IMR-90 (cell line): ENCODE results near the gene MPP2. TPM values are rescaled to one million over a fixed set of nuclear protein-coding genes. Genes with fewer than 3 reads are reported as not detected.

Experiments
- ATAC-seq: fragments of 200-7000 bp; cut with Tn5 transposase; 2 replicates; pipeline ENCODE4 v1.9.1; 2020; ENCODE audit warnings: low read depth, mild to moderate bottlenecking, moderate library complexity
- BruUV-seq: library from RNA; stranded (reverse); fragments of 400-500 nt; replicated peaks from 2 replicates; lab custom pipeline; 2021; lab: Mats Ljungman, UMichigan
- CTCF ChIA-PET: fragments of 300-600 bp; formaldehyde crosslinking; extraction: SDS; loops from one replicate; lab custom pipeline; 2021; ENCODE audit warnings: antibody characterized with exemption; lab: Yijun Ruan, JAX
- POLR2A ChIA-PET: fragments of 300-600 bp; sonication (Branson Sonifier 250); formaldehyde crosslinking; loops from one replicate; lab custom pipeline; 2022; ENCODE audit warnings: antibody characterized with exemption; ENCODE audit not compliant: unreplicated experiment; lab: Charles Lee
- DNase-seq: peaks from one replicate; pipeline ENCODE4 v3.0.0; 2013
- H2AFZ ChIP-seq: replicated peaks from 2 replicates; pipeline ENCODE3; 2013; ENCODE audit warnings: low read length, mild to moderate bottlenecking; ENCODE audit not compliant: poor library complexity
- H2AK5ac ChIP-seq: 2 replicates; pipeline ENCODE4 v1.6.1; 2013; ENCODE audit warnings: low read depth, low read length, inconsistent platforms
- H2AK9ac ChIP-seq: replicated peaks from 2 replicates; pipeline ENCODE3; 2013; ENCODE audit warnings: mild to moderate bottlenecking, low read depth, low read length, moderate library complexity; ENCODE audit not compliant: poor library complexity
- H2BK120ac ChIP-seq: 2 replicates; pipeline ENCODE4 v1.6.1; 2013; ENCODE audit warnings: low read depth, low read length, inconsistent platforms
- H2BK15ac ChIP-seq: 3 replicates; pipeline ENCODE4 v1.6.1; 2013; ENCODE audit warnings: low read depth, low read length, inconsistent platforms
- H2BK20ac ChIP-seq: 2 replicates; pipeline ENCODE4 v1.6.1; 2013; ENCODE audit warnings: low read depth, mild to moderate bottlenecking, inconsistent platforms, low read length, moderate library complexity
- H2BK5ac ChIP-seq: 2 replicates; pipeline ENCODE4 v1.6.1; 2013; ENCODE audit warnings: mild to moderate bottlenecking, low read depth, low read length, inconsistent platforms; ENCODE audit not compliant: poor library complexity, severe bottlenecking
- H3K14ac ChIP-seq: replicated peaks from 2 replicates; pipeline ENCODE4 v1.6.1; 2013; ENCODE audit warnings: low read depth, low read length, inconsistent platforms
- H3K18ac ChIP-seq: 2 replicates; pipeline ENCODE4 v1.6.1; 2013; ENCODE audit warnings: low read depth, low read length, control low read depth
- H3K23ac ChIP-seq: 2 replicates; pipeline ENCODE4 v1.6.1; 2013; ENCODE audit warnings: low read depth, low read length, inconsistent platforms
- H3K27ac ChIP-seq: 2 replicates; pipeline ENCODE4 v1.5.1; 2013; ENCODE audit warnings: mild to moderate bottlenecking, control low read depth, low read length; ENCODE audit not compliant: insufficient read depth
- H3K27me3 ChIP-seq: 2 replicates; pipeline ENCODE4 v1.6.1; 2013; ENCODE audit warnings: low read length; ENCODE audit not compliant: control insufficient read depth, insufficient read depth
- H3K36me3 ChIP-seq: 2 replicates; pipeline ENCODE4 v1.6.1; 2013; ENCODE audit warnings: low read length, mixed read lengths; ENCODE audit not compliant: control insufficient read depth, insufficient read depth
- H3K4ac ChIP-seq: 2 replicates; pipeline ENCODE4 v1.6.1; 2013; ENCODE audit warnings: low read depth, low read length, inconsistent platforms
- H3K4me1 ChIP-seq: 2 replicates; pipeline ENCODE4 v1.6.1; 2013; ENCODE audit warnings: low read length, mixed read lengths; ENCODE audit not compliant: control insufficient read depth, insufficient read depth
- H3K4me2 ChIP-seq: 2 replicates; pipeline ENCODE4 v1.6.1; 2013; ENCODE audit warnings: low read depth, mild to moderate bottlenecking, control low read depth, low read length, moderate library complexity
- H3K4me3 ChIP-seq: 2 replicates; pipeline ENCODE4 v1.5.1; 2013; ENCODE audit warnings: low read depth, mild to moderate bottlenecking, control low read depth, low read length, moderate library complexity; ENCODE audit not compliant: insufficient read depth
- H3K56ac ChIP-seq: 2 replicates; pipeline ENCODE4 v1.6.1; 2013; ENCODE audit warnings: low read length, inconsistent platforms; ENCODE audit not compliant: insufficient read depth; ENCODE audit errors: extremely low read depth
- H3K79me1 ChIP-seq, 2 experiments: 2 replicates each; pipeline ENCODE4 v1.6.1; 2013; ENCODE audit warnings: low read length in 2 of 2, inconsistent platforms in 1 of 2, low read depth in 1 of 2
- H3K9ac ChIP-seq: 2 replicates; pipeline ENCODE4 v1.6.1; 2013; ENCODE audit warnings: low read depth, low read length, control low read depth
- H3K9me1 ChIP-seq: 2 replicates; pipeline ENCODE4 v1.6.1; 2013; ENCODE audit warnings: low read length, inconsistent platforms; ENCODE audit not compliant: insufficient read depth
- H3K9me3 ChIP-seq: 2 replicates; pipeline ENCODE4 v1.6.1; 2013; ENCODE audit warnings: low read length; ENCODE audit not compliant: control insufficient read depth, insufficient read depth
- H4K20me1 ChIP-seq: 2 replicates; pipeline ENCODE4 v1.6.1; 2013; ENCODE audit warnings: low read length, inconsistent platforms; ENCODE audit not compliant: insufficient read depth
- H4K5ac ChIP-seq: 2 replicates; pipeline ENCODE4 v1.6.1; 2013; ENCODE audit warnings: mild to moderate bottlenecking, low read depth, low read length, control low read depth
- H4K8ac ChIP-seq, 2 experiments: 2 replicates each; pipeline ENCODE4 v1.6.1; 2013; ENCODE audit warnings: low read depth in 2 of 2, low read length in 2 of 2, control low read depth in 1 of 2, inconsistent platforms in 1 of 2
- H4K91ac ChIP-seq: 2 replicates; pipeline ENCODE4 v1.6.1; 2013; ENCODE audit warnings: low read depth, low read length, inconsistent platforms; ENCODE audit not compliant: insufficient read depth
- BHLHE40 ChIP-seq: fragments of 150-350 bp; IDR thresholded peaks from 2 replicates; pipeline ENCODE4 v1.6.1; 2016; ENCODE audit warnings: mild to moderate bottlenecking, low read depth, low read length
- CEBPB ChIP-seq: IDR thresholded peaks from 2 replicates; pipeline ENCODE4 v1.6.1; 2012; ENCODE audit warnings: low read depth, low read length, improper control_type of control experiment
- CHD1 ChIP-seq: IDR thresholded peaks from 2 replicates; pipeline ENCODE4 v1.6.1; 2012; ENCODE audit warnings: low read depth, low read length, improper control_type of control experiment
- CTCF ChIP-seq: conservative IDR thresholded peaks from 2 replicates; pipeline ENCODE4 v1.5.1; 2012; ENCODE audit warnings: mild to moderate bottlenecking, low read depth, low read length, improper control_type of control experiment
- ELK1 ChIP-seq: fragments of 150-350 bp; IDR thresholded peaks from 2 replicates; pipeline ENCODE4 v1.6.1; 2016; ENCODE audit warnings: low read depth, mild to moderate bottlenecking, low read length, moderate library complexity, borderline replicate concordance
- FOS ChIP-seq: fragments of 150-350 bp; IDR thresholded peaks from 2 replicates; pipeline ENCODE4 v1.6.1; 2016; ENCODE audit warnings: low read depth, low read length
- MAZ ChIP-seq: IDR thresholded peaks from 2 replicates; pipeline ENCODE4 v1.6.1; 2012; ENCODE audit warnings: low read depth, mild to moderate bottlenecking, low read length, improper control_type of control experiment, moderate library complexity, borderline replicate concordance
- MXI1 ChIP-seq: IDR thresholded peaks from 2 replicates; pipeline ENCODE4 v1.6.1; 2012; ENCODE audit warnings: low read depth, mild to moderate bottlenecking, low read length, moderate library complexity, borderline replicate concordance
- NFE2L2 ChIP-seq: fragments of 150-350 bp; IDR thresholded peaks from 2 replicates; pipeline ENCODE4 v1.6.1; 2016; ENCODE audit warnings: low read depth, mild to moderate bottlenecking, low read length
- POLR2A ChIP-seq: IDR thresholded peaks from 2 replicates; pipeline ENCODE4 v1.6.1; 2012; ENCODE audit warnings: mild to moderate bottlenecking, low read depth, low read length
- RAD21 ChIP-seq: IDR thresholded peaks from 2 replicates; pipeline ENCODE4 v1.6.1; 2012; ENCODE audit warnings: low read length, improper control_type of control experiment
- RCOR1 ChIP-seq: IDR thresholded peaks from 2 replicates; pipeline ENCODE4 v1.6.1; 2012; ENCODE audit warnings: mild to moderate bottlenecking, low read length, improper control_type of control experiment; ENCODE audit not compliant: insufficient replicate concordance
- RFX5 ChIP-seq: IDR thresholded peaks from 2 replicates; pipeline ENCODE4 v1.8.0; 2012; ENCODE audit warnings: low read depth, mild to moderate bottlenecking, low read length, moderate library complexity
- SMC3 ChIP-seq: fragments of 150-350 bp; IDR thresholded peaks from 2 replicates; pipeline ENCODE4 v1.6.1; 2016; ENCODE audit warnings: low read depth, mild to moderate bottlenecking, antibody characterized with exemption, low read length, moderate library complexity
- USF2 ChIP-seq: fragments of 150-350 bp; IDR thresholded peaks from 2 replicates; pipeline ENCODE4 v1.6.1; 2017; ENCODE audit warnings: mild to moderate bottlenecking, antibody characterized with exemption, low read length, low read depth
- WGBS, 2 experiments: methylation state at CpG; one replicate each; pipeline versions ENCODE4 v1.1.5 to v1.1.7; 2013; ENCODE audit warnings: missing lambda C conversion rate in 2 of 2; ENCODE audit not compliant: insufficient read length in 1 of 2; ENCODE audit errors: extremely low coverage in 2 of 2; 5-methylcytosine and 5-hydroxymethylcytosine counted together
- dilution Hi-C: fragments of 300-500 bp; cut with HindIII; formaldehyde crosslinking; loops from one replicate; pipeline ENCODE4 v1.14.3; 2018; ENCODE audit warnings: low sequenced_read_pairs; ENCODE audit not compliant: unreplicated experiment
- in situ Hi-C: fragments of 300-500 bp; cut with MboI; formaldehyde crosslinking; loops from 3 replicates; pipeline ENCODE4 v1.14.3; 2019; ENCODE audit warnings: low sequenced_read_pairs, inconsistent platforms, mixed read lengths
- intact Hi-C: fragments of 100-400 bp; cut with micrococcal nuclease; formaldehyde crosslinking; loops from 2 replicates; pipeline ENCODE4 v1.10.0; 2022
- polyA plus RNA-seq, 3 experiments: library from polyadenylated mRNA; depleted of rRNA; stranded (reverse); fragments of >200 nt; gene quantifications; 2 replicates each; pipeline ENCODE4 v1.2.3, GENCODE V29; 2012; ENCODE audit warnings: low replicate concordance in 1 of 3
- total RNA-seq: library from RNA; depleted of rRNA; stranded (reverse); fragments of >200 nt; gene quantifications from 2 replicates; pipeline ENCODE4 v1.2.3, GENCODE V29; 2012

MPP2 gene
- total and polyA plus RNA-seq, 2 of the 4 experiments (the other 2 are of a cell fraction) = 3.2 to 3.8 TPM

- Histone ChIP-seq H2BK5ac (no peak overlapping the region), H4K91ac (no peak overlapping the region), H2BK15ac (no peak overlapping the region), H3K23ac (no peak overlapping the region), H2BK20ac (no peak overlapping the region), H2BK120ac (no peak overlapping the region), H3K9me1 (no peaks in the 10 kb centered on the region), H4K5ac (no peak overlapping the region), H3K9me3 (no peaks in the 10 kb centered on the region), H3K27me3 (peaks cover 9% of the 10 kb centered on the region), H2AFZ (no peak overlapping the region), H4K20me1 (no peaks in the 10 kb centered on the region), H2AK9ac (no peak overlapping the region), H3K18ac (no peak overlapping the region), H3K27ac (no peak overlapping the region), H3K4me2 (no peak overlapping the region), H3K4me3 (no peak overlapping the region), H3K9ac (no peak overlapping the region), H3K79me1 (no peaks in the 10 kb centered on the region), H3K14ac (no peak overlapping the region), H3K4ac (no peak overlapping the region), H3K4me1 (no peaks in the 10 kb centered on the region), H3K56ac (no peak overlapping the region), H3K36me3 (no peaks in the 10 kb centered on the region), H2AK5ac (no peak overlapping the region), H4K8ac (no peak overlapping the region)
- in situ Hi-C loops (no loop called here), intact Hi-C loops (no loop called here), dilution Hi-C loops (no loop called here)
- BruUV-seq = no TSS peak
- no peak for ATAC-seq
- ChIA-PET POLR2A (no interaction called here), CTCF (interaction anchor here (0.6 kb wide), 1 partner anchor 14 kb away, joined by 3 read pairs; no protein-coding TSS in a partner anchor)
- WGBS, 2 experiments = 93% methylated on average over 2 of the region's 5 CpGs; no CpG with 5 or more reads in 1 of the 2 experiments
- no peak for DNase-seq
- TF ChIP-seq SMC3 (no peak), USF2 (no peak), NFE2L2 (no peak), CEBPB (no peak), POLR2A (no peak), RCOR1 (no peak), RAD21 (no peak), CTCF (no peak), CHD1 (no peak), BHLHE40 (no peak), RFX5 (no peak), ELK1 (no peak), MXI1 (no peak), MAZ (no peak), FOS (no peak)
Measured at GRCh38 chr17:43891851-43892646, 15.3 kb downstream of the MPP2 start.
